K562 (cell line): ENCODE data around the gene VPS37D. TPM values are rescaled to one million over a fixed set of nuclear protein-coding genes. Genes with fewer than 3 reads are reported as not detected.

Experiments
- CUX1 ChIP-seq: fragments of 200-800 bp; sonication (Bioruptor generic); IDR thresholded peaks from 2 replicates; pipeline ENCODE4 v1.6.1; 2016; ENCODE audit warnings: missing genetic modification characterization, missing compliant biosample characterization
- FOXM1 ChIP-seq, 2 experiments: fragments of 450-650 bp in 1 of 2; sonication (generic) in 1 of 2; formaldehyde crosslinking in 1 of 2; IDR thresholded peaks; 2 replicates each; pipeline versions ENCODE4 v1.6.1 to v1.9.0; 2017 to 2022; ENCODE audit warnings: low read depth in 2 of 2, mild to moderate bottlenecking in 2 of 2, missing genetic modification reagents in 1 of 2, moderate library complexity in 1 of 2
- ILF3 ChIP-seq: fragments of 450-650 bp; IDR thresholded peaks from 2 replicates; pipeline ENCODE4 v1.6.1; 2018; ENCODE audit warnings: antibody characterized with exemption, mild to moderate bottlenecking, moderate library complexity, borderline replicate concordance
- THAP12 ChIP-seq: fragments of 250-450 bp; sonication (Bioruptor Pico); IDR thresholded peaks from 2 replicates; pipeline ENCODE4 v1.9.0; 2021; ENCODE audit warnings: mild to moderate bottlenecking, inconsistent platforms
- TSHZ1 ChIP-seq: fragments of 250-450 bp; sonication (Bioruptor Pico); IDR thresholded peaks from 2 replicates; pipeline ENCODE4 v1.4.0; 2020; ENCODE audit warnings: mild to moderate bottlenecking, moderate library complexity
- ZNF311 ChIP-seq: fragments of 250-450 bp; sonication (Bioruptor Pico); IDR thresholded peaks from 2 replicates; pipeline ENCODE4 v1.4.0; 2020; ENCODE audit warnings: mild to moderate bottlenecking, moderate library complexity
- polyA plus RNA-seq, 8 experiments: library from polyadenylated mRNA; depleted of rRNA in 4 of 8; stranded (reverse) in 5 of 8; unstranded in 3 of 8; fragments of >200 nt; fragmentation: Nextera tagmentation in 2 of 8; fragmentation: Illumina TruSeq in 1 of 8; extraction: Ambion mirVana in 2 of 8; extraction: Trizol in 1 of 8; gene quantifications; 2 replicates each; pipeline versions ENCODE4 v1.2.1 to v1.2.3, GENCODE V29; 2011 to 2014; ENCODE audit warnings: inconsistent platforms in 1 of 8, missing spikeins in 1 of 8
- total RNA-seq, 7 experiments: library from RNA; depleted of rRNA in 6 of 7; stranded (reverse); fragments of >200 nt in 6 of 7; fragmentation: Illumina TruSeq in 2 of 7; extraction: Trizol in 2 of 7; gene quantifications; 2 replicates each; pipeline versions ENCODE4 v1.2.1 to v1.2.3, GENCODE V29; 2011 to 2021; ENCODE audit warnings: low replicate concordance in 1 of 7

VPS37D gene
- total and polyA plus RNA-seq, 9 of the 15 experiments (the other 6 are each of a cell fraction or from before 2014, with no cell fraction given): 0.25 to 2.3 (median 1.0) TPM; not detected in 3

GRCh38 chr7:73623798-73624668 is 43.6 kb upstream of the VPS37D start, which contains the start of gene MLXIPL (continued):
- TF ChIP-seq TSHZ1 (CRISPR knock-in tag) (no peak), FOXM1 (IDR thresholded peaks at IDR 0.05; ENCODE audit: low read depth) (no peak), FOXM1 (CRISPR knock-in tag; IDR thresholded peaks at IDR 0.05; ENCODE audit: low read depth) (no peak), THAP12 (CRISPR knock-in tag) (peak; percentile 92), ZNF311 (CRISPR knock-in tag) (no peak), CUX1 (CRISPR knock-in tag) (no peak), ILF3 (no peak)
